K562 (cell line): ENCODE measurements around the gene CALB2. TPM values are rescaled to one million over a fixed set of nuclear protein-coding genes. Genes with fewer than 3 reads are reported as not detected.

ENCODE experiments used
- CTCFL ChIP-seq: IDR thresholded peaks from 2 replicates; pipeline ENCODE4 v1.6.1; 2011; ENCODE audit warnings: borderline replicate concordance, low read depth, mild to moderate bottlenecking, moderate library complexity, low read length; ENCODE audit not compliant: insufficient read depth, poor library complexity, severe bottlenecking
- NFATC3 ChIP-seq: fragments of 450-650 bp; IDR thresholded peaks from 2 replicates; pipeline ENCODE4 v1.6.1; 2017; ENCODE audit warnings: mild to moderate bottlenecking
- PRMT5 ChIP-seq: sonication (generic); formaldehyde crosslinking; IDR thresholded peaks from 2 replicates; pipeline ENCODE4 v1.5.0; 2020; ENCODE audit warnings: missing genetic modification reagents
- REST ChIP-seq, 2 experiments: fragments of 450-650 bp; formaldehyde crosslinking in 1 of 2; IDR thresholded peaks; 2 replicates each; pipeline versions ENCODE4 v1.4.0 to v1.6.1; 2014 to 2020; ENCODE audit warnings: mild to moderate bottlenecking in 2 of 2, borderline replicate concordance in 1 of 2, low read depth in 1 of 2
- RREB1 ChIP-seq: fragments of 250-450 bp; sonication (Bioruptor Pico); IDR thresholded peaks from 2 replicates; pipeline ENCODE4 v1.4.0; 2020
- SNRNP70 ChIP-seq: fragments of 200-400 bp; formaldehyde crosslinking; optimal IDR thresholded peaks from 2 replicates; pipeline ENCODE3; 2017; ENCODE audit warnings: low read depth, low read length
- USF1 ChIP-seq: sonication (generic); formaldehyde crosslinking; IDR thresholded peaks from 2 replicates; pipeline ENCODE4 v1.9.0; 2022; ENCODE audit warnings: mild to moderate bottlenecking, missing genetic modification reagents
- ZNF316 ChIP-seq: fragments of 450-650 bp; IDR thresholded peaks from 2 replicates; pipeline ENCODE4 v1.6.1; 2016
- ZNF324 ChIP-seq: fragments of 250-450 bp; sonication (Bioruptor Pico); IDR thresholded peaks from 2 replicates; pipeline ENCODE4 v1.4.0; 2020; ENCODE audit warnings: mild to moderate bottlenecking
- ZNF696 ChIP-seq: fragments of 250-450 bp; sonication (Bioruptor Pico); conservative IDR thresholded peaks from 2 replicates; pipeline ENCODE4 v1.4.0; 2020; ENCODE audit warnings: mild to moderate bottlenecking, moderate library complexity
- polyA plus RNA-seq, 8 experiments: library from polyadenylated mRNA; depleted of rRNA in 4 of 8; stranded (reverse) in 5 of 8; unstranded in 3 of 8; fragments of >200 nt; fragmentation: Nextera tagmentation in 2 of 8; fragmentation: Illumina TruSeq in 1 of 8; extraction: Ambion mirVana in 2 of 8; extraction: Trizol in 1 of 8; gene quantifications; 2 replicates each; pipeline versions ENCODE4 v1.2.1 to v1.2.3, GENCODE V29; 2011 to 2014; ENCODE audit warnings: inconsistent platforms in 1 of 8, missing spikeins in 1 of 8
- total RNA-seq, 7 experiments: library from RNA; depleted of rRNA in 6 of 7; stranded (reverse); fragments of >200 nt in 6 of 7; fragmentation: Illumina TruSeq in 2 of 7; extraction: Trizol in 2 of 7; gene quantifications; 2 replicates each; pipeline versions ENCODE4 v1.2.1 to v1.2.3, GENCODE V29; 2011 to 2021; ENCODE audit warnings: low replicate concordance in 1 of 7

Gene CALB2
- total and polyA plus RNA-seq, 9 of the 15 experiments (the other 6 are each of a cell fraction or from before 2014, with no cell fraction given) = not detected

GRCh38 chr16:71358464-71358998, at the start of gene CALB2 (continued):
- TF ChIP-seq RREB1 (CRISPR knock-in tag) (no peak), PRMT5 (CRISPR knock-in tag) (no peak), USF1 (CRISPR knock-in tag) (no peak), NFATC3 (no peak), ZNF324 (CRISPR knock-in tag) (no peak), REST (IDR thresholded peaks at IDR 0.05; ENCODE audit: borderline replicate concordance) (peak; percentile 74), REST (CRISPR knock-in tag; IDR thresholded peaks at IDR 0.05; ENCODE audit: low read depth) (peak; percentile 30; the same call in 1 of the 2 replicates), ZNF696 (CRISPR knock-in tag) (no peak), ZNF316 (no peak), CTCFL (peak; percentile 28), SNRNP70 (no peak)
